Hematopoietic multipotent progenitor cell treated with erythropoietin and hydrocortisone succinate and interleukin-3 and kit ligand, for 17 days (in vitro differentiated cells): ENCODE data around the gene MCCC2.
"Not testable (repeated sequence)": the region's sequence is repeated elsewhere in the genome, so short reads cannot be mapped to it uniquely, and the experiment has no call there.

Experiments used
- DNase-seq: peaks from one replicate; pipeline ENCODE4 v3.0.0-alpha.2; 2015; ENCODE audit warnings: low spot score

Gene MCCC2

DNA sequence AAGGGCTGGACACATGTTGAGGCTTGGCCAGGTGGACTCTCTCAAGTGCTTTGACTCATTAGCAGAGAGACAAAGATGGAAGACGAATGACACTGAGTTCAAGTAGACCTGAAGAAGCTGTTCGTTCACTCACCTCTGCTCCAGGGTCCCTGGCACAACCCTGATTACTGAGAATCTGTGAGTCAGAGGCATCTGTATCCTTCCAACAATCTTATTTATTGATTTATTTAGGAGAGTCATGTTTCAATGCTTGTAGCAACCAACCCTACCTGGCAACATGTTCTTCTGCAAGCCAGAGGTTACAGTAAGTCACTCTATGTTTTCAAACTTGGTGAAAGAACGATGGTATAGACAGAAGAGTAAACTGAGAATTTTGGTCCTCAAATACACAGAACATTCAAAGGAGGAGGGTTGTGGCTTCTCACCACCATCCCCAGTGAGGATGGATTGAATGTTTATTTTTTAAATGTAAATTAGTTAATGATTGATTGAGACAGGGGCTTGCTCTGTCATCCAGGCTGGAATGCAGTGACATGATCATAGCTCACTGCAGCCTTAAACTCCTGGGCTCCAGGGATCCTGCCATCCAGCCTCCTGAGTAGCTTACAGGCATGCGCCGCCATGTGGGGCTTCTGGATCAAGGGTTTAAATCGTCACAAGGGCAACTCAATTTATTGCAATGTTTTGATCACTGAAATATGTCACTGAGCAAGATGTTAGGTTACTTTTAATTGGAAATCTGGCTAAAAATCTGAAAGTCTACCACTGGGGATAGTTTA lies 76.2 kb downstream of the MCCC2 start:
- no peak for DNase-seq

DNA sequence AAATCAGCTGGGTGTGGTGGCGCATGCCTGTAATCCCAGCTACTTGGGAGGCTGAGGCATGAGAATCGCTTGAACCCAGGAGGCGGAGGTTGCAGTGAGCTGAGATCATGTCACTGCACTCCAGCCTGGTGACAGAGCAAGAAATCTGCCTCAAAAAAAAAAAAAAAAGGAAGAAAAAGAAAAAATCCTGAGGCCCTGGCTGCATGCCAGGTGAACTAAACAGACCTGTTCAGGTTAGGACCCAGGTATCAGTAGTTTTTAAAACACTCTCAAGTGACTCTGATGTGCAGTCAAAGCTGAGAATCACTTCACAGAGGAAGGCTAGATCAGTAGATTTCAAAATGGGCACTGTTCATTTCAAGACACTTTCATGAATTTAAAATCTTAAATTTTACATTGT lies 77.5 kb downstream of the MCCC2 start:
- not testable (repeated sequence) for DNase-seq

DNA sequence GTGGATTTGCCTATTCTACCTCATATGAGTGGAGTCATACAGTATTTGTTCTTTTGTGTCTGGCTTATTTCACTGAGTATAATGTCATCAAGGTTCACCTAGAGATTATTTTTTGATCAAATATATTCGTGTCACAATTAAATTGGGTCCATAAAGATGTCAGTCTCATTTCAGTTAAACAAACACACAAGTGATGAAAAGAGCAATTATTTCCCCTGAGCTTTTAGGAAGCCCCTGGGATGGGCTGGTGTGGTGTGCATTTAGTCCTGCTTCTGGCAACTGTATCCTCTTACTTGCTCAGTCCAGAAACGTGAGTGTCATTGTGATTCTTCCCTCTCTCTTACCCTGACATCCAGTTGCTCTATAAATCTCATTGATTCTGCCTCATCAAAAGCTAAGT lies 79.2 kb downstream of the MCCC2 start:
- no peak for DNase-seq

DNA sequence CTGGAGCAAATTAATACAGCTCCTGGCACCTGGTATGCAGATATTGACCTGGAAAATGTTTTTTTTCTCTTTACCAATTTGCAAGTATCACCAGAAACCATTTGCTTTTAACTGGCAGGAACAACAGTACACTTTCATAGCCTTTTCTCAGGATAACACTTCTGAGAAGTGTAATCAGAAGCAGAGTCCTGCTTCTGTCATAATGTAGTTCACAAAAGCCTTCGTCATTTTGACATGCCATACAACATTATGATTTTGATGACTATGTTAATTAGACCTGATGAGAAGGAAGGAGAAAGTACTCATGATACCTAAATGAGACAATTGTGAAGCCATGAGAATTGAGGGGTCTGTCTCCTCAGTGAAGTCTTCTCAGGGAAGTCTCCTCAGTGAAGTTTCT lies 90.8 kb downstream of the MCCC2 start:
- DNase-seq = no peak

DNA sequence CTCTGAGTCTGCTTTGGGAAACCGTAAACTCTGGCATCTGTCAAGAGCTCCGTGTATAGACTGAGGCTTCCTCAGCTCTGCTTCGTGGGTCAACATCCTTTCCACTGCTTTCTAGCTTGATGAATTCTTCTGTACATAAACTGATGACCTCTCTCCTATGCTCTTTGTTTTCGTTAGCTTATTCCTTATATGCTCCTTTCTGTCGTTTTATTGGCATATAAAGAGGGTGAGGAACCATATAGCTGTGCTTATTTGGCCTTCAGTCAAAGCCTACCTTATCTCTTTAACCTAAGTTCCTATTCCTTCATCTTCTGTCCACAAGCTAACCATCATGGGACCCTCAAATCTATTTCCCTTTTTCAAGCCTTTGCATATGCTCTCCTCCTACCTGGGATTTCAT lies 92.6 kb downstream of the MCCC2 start:
- no peak for DNase-seq

DNA sequence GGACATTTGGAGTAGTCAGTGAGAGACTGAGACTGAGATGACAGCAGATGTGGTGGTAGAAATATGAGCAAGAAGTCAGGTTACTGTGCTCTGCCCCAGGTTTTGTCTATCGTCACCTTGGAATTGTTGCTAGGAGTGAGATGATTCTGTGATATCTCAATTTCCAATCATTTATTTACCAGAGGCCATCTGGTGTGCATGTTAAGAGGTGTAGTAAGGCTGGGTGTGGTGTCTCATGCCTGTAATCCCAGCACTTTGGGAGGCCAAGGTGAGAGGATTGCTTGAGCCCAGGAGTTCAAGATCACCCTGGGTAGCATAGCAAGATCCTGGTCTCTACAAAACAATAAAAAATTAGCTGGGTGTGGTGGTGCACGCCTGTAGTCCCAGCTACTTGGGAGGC lies 93.4 kb downstream of the MCCC2 start:
- no peak for DNase-seq

DNA sequence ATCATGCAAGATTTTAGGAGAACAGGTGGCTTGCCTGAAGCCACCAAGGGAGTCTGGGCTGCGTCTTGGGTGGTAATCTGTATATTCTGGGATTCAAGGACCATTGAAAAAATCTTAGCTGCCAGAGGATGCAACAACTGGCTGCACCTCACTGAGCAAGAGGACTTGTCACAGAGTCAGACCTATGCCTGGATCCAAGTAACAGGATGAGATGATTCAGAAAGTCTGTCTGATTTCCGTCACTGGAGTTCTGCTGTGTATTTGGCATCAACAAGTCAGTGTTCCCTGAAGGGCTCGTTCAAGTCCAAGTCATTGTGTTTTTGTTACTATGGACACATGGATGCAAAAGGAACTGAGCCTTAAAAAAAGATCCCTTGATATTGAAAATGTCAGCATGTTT lies 94.2 kb downstream of the MCCC2 start:
- DNase-seq = no peak

DNA sequence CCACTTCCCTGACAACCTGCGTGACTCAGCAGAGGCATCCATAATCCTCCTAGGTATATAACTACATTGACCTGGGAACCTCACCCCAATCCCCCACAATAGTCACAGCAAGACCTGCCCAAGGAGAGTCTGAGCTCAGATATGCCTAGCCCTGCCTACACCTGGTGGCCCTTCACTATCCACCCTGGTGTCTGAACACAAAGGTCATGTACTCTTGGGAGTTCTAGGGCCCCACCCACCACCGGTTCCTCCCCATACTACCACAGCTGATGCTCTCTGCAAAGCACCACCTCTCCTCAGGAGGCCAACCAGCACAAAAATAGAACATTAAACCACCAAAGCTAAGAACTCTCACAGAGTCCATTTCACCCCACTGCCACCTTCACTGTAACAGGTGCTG lies 97.2 kb downstream of the MCCC2 start:
- no peak for DNase-seq

DNA sequence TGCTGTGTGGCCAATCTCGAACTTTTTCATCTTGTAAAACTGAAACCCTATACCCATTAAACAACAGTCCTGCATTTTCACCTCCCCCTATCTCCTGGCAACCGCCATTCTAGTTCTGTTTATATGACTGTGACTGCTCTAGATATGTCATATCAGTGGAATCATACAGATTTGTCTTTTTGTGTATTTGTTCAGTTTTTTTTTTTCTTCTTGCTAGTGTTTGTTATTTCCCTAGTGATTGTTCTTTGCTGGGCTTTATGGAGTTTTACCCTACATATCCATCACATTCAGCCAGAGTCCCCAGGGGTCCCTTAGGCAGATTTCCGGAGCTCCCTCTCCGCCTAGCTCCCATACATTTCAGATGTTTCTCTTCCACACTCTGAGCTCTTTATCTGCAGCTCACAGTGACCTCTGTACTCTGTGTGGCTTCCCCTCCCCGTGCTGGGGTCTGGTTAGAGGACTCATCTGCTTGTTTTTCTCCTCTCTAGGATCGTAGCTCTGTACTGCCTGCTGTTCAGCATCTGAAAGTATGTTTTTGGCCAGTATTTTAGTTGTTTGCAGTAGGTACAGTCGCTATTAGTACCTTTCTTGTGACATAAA lies 106.8 kb downstream of the MCCC2 start:
- no peak for DNase-seq

DNA sequence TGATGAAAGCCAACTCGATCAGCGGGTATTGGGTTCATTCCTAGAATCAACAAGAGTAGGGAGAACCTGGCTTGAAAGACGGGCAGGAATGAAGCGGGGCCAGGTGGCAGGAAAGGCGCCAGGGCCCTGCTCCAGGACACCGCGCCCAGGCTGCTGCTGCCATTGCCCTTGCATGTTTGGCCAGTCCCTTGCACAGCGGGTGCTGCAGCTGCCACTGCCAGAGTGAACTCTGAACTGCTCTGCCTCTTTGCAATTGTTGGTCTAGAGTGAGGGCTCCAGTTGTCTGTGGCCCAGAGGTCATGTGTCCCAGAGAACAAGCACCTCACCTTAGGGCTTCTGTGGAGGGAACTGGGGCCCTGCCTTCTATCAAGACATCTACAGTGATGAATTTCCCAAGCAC lies 107.9 kb downstream of the MCCC2 start:
- no peak for DNase-seq

DNA sequence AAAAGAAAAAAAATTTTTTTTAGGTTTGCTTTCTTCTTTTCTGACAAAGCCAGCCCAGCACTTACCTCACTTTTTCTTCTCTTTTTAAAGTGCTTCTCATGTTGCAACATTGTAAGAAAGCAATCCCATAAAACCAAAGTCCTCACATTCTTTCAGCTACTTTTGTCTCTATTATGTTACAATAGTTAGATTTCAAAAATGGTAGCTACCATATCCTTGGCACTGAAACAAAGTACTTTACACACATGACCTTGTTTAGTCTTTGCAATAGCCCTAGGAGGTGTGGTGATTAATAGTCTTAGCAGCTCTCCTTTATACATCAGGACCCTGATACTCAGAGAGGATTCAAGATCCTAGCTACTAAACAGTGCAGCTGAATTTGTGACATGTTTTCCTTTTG lies 108.5 kb downstream of the MCCC2 start:
- no peak for DNase-seq

DNA sequence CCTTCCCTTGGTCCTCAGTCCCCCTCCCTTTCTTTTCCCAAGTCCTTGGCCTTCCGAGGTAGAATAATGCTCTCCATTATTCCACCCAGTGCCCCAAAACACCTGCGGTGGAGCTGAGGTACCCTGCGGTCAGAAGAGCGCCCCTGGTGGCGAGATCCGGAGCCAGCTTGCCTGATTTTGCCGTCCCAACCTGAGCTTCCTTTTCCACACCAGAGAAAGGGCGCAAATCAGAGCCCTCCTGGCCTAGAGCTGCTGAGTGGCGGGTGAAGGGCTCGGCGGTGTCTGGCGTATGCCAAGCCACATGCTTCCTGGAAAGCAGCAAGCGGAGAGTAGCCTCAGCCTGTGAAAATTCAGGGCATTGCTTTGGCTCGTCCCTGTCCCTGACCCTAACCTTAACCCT lies 110.8 kb downstream of the MCCC2 start:
- DNase-seq = no peak

DNA sequence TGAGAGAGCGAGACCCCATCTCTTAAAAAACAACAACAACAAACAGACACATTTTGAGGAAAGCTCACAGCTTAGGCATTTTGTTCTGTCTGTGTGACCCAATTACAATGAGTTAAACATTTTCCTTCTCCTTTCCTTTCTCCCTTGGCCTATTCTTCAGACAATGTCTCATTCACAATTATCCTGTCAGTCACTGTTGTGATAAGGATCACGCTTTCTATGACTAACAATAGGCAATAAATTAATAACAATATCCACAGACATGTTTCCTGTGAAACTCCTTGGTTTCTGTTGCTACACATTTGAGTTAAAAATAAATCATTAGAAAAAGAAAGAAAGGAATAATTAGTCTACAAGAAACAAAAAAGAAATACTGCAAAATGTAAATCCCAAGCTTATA lies 112.1 kb downstream of the MCCC2 start:
- no peak for DNase-seq

DNA sequence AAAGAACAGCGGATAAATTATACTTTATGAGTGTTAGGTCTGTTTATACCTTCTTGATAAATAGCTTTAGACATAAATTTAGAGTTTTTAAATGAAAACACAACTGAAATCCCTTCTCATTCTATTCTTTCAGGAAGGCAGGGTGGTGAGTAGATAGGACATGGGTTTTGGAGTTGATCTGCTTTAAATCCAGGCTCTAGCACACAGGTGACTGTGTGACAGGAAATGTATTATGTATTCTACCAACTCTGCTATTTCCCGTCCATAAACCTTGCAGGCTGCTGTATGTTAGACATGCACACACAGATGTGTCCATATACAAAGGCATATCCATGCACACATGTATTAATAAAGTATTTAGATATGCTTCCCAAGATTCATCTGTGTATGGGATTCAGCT lies 112.6 kb downstream of the MCCC2 start:
- no peak for DNase-seq

DNA sequence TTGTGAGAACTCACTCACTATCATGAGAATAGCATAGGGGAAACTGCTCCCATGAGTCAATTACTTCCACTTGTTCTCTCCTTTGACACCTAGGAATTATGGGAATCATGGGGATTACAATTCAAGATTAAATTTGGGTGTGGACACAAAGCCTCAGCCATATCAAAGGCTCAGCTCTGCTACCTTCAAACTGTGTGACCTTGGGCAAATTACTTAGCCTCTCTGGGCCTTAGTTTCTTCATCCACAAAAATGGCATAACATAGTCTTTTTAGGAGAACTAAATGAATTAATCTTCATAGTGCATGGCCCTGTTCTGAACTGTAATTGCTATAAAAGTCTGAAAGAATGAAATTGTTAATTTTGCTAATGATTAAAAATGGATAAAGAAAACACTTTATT lies 113.7 kb downstream of the MCCC2 start:
- no peak for DNase-seq

DNA sequence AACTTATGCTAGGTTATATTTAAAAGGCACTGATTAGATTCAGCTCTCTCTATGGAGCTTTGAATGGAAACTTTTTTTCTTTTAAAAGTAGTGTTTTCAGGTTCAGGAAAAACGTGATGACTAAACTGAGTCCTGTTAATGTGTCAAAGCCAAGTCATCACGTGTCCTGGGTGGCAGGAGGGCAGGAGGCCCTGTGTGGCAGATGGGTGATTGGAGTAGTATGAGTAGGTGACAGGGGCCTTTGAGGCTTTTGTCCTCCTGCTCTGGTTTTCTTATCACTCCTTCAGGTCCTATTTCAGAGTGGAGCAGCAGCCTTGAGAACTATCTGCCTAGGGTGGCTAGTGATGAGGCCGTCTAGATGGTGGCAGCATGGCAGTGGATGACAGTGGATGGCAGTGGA lies 114.3 kb downstream of the MCCC2 start:
- no peak for DNase-seq

DNA sequence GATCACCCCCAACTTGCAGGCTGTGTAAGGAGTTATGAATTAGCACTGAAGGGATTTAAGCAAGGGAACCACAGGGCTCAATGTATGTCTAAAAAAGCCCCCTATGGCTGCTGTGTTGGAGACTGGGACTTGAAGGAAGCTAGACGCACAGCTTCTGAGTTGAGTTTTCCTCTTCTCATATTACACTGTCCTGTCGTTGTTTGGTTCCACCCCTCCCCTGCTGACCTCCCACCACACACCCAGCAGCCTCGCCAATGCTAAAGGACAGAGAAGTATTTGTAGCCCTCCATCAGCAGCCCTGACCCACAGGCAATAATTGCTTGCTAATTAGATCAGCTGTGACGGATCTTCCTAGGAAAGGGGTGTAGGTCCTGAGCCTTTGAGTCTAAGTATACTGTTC lies 116.8 kb downstream of the MCCC2 start:
- DNase-seq = no peak

DNA sequence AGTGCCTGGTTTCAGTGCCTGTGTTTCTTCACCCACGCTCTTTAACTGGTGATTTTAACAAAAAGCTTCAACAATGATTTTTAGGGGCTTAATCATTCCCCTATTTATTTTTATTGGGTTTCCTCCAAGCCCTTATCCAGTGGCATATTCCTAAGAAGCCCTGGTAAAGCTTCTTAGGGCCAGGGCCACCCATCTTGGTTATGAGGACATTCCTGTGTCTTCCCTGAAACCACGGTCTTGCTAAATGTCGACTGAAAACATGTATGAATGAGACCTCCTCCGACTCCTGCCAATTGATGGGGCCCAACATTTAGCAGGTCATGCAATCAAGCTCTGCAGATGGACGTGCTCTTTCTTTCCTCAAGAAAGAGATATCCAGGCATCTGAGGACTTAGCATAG lies 118.3 kb downstream of the MCCC2 start:
- DNase-seq = no peak

DNA sequence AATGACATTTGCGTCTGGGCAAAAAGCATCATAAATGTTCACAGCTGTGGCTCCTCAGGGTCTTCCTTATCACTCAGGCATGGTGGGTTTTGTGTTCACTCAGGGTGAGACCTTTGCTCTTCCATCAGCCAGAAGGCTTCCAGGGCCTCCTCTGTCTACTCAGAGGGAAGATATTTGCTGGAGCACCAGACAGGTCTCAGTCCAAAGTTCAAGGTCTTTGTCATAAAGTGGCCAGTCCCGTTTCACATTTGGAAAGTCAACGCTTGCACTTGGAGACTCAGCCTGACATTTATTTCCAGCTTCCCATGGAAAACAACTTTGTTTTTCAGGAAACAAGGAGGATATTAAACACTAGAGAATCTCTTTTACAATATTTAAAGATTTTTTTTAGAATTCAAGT lies 119.8 kb downstream of the MCCC2 start:
- DNase-seq = no peak
